HUES48 (cell line): ENCODE data around the gene RECQL5.

Experiments
- H3K27ac ChIP-seq: one replicate; pipeline ENCODE4 v1.7.0; 2013; ENCODE audit warnings: low read depth, low read length, inconsistent platforms
- H3K27me3 ChIP-seq: 2 replicates; pipeline ENCODE4 v1.6.1; 2013; ENCODE audit warnings: mild to moderate bottlenecking, low read length; ENCODE audit not compliant: control insufficient read depth, insufficient read depth
- H3K36me3 ChIP-seq: 2 replicates; pipeline ENCODE4 v1.6.1; 2013; ENCODE audit warnings: low read length; ENCODE audit not compliant: control insufficient read depth, insufficient read depth
- H3K4me1 ChIP-seq: 2 replicates; pipeline ENCODE4 v1.6.1; 2013; ENCODE audit warnings: mild to moderate bottlenecking, low read length; ENCODE audit not compliant: control insufficient read depth, insufficient read depth
- H3K4me3 ChIP-seq: 2 replicates; pipeline ENCODE4 v1.5.1; 2013; ENCODE audit warnings: mild to moderate bottlenecking, low read depth, low read length
- H3K9ac ChIP-seq: 2 replicates; pipeline ENCODE4 v1.6.1; 2013; ENCODE audit warnings: mild to moderate bottlenecking, low read depth, low read length, moderate library complexity
- H3K9me3 ChIP-seq: 2 replicates; pipeline ENCODE4 v1.6.1; 2013; ENCODE audit warnings: low read length; ENCODE audit not compliant: control insufficient read depth, insufficient read depth

Gene RECQL5

GRCh38 chr17:75667825-75668224 is 871 bp upstream of the RECQL5 start:
- H3K9ac ChIP-seq = peak overlapping the region; percentile 88
- H3K27ac ChIP-seq = peak overlapping the region; percentile 75
- no peaks in the 10 kb centered on the region for H3K27me3 ChIP-seq
- 0 out of 2 replicates have a peak, but pooled peaks cover 8% of the 10 kb centered on the region for H3K4me1 ChIP-seq
- peak overlapping the region; percentile 90 for H3K4me3 ChIP-seq
- no peaks in the 10 kb centered on the region for H3K9me3 ChIP-seq
- peaks cover 56% of the 10 kb centered on the region for H3K36me3 ChIP-seq

- Histone ChIP-seq H3K4me3 (peak overlapping the region; percentile 90), H3K9ac (peak overlapping the region; percentile 81), H3K4me1 (0 out of 2 replicates have a peak, but pooled peaks cover 8% of the 10 kb centered on the region), H3K9me3 (no peaks in the 10 kb centered on the region), H3K36me3 (peaks cover 56% of the 10 kb centered on the region), H3K27ac (no peak overlapping the region), H3K27me3 (no peaks in the 10 kb centered on the region)
Measured at GRCh38 chr17:75665981-75666380, 973 bp downstream of the RECQL5 start.

- no peak overlapping the region for H3K4me3 ChIP-seq
- H3K27ac ChIP-seq = no peak overlapping the region
- peaks cover 51% of the 10 kb centered on the region for H3K36me3 ChIP-seq
- H3K9me3 ChIP-seq = no peaks in the 10 kb centered on the region
- H3K27me3 ChIP-seq = no peaks in the 10 kb centered on the region
- 0 out of 2 replicates have a peak, but pooled peaks cover 8% of the 10 kb centered on the region for H3K4me1 ChIP-seq
- H3K9ac ChIP-seq = no peak overlapping the region
Measured at GRCh38 chr17:75664099-75664549, 2.8 kb downstream of the RECQL5 start.

DNA sequence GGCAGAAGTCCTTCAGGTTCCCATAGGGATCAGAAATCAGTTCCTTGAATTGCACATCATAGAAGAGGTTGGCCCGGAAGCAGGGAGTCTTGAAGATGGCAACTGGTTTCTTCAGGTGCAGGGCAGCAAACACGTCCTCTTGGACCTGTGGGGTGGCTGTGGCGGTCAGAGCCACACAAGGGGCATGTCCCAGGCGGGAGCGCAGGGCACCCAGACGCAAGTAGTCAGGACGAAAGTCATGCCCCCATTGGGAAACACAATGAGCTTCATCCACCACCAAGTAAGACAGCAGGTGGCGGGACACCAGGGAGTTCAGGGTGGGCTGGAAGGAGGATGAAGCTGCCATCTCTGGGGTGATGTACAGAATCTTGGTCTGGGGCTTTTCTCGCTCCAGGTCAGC is 4.4 kb downstream of the RECQL5 start:
- H3K4me1 ChIP-seq = 0 out of 2 replicates have a peak, but pooled peaks cover 3% of the 10 kb centered on the region
- H3K4me3 ChIP-seq = no peak overlapping the region
- H3K9me3 ChIP-seq = no peaks in the 10 kb centered on the region
- H3K27ac ChIP-seq = no peak overlapping the region
- no peaks in the 10 kb centered on the region for H3K27me3 ChIP-seq
- peaks cover 48% of the 10 kb centered on the region for H3K36me3 ChIP-seq
- no peak overlapping the region for H3K9ac ChIP-seq

DNA sequence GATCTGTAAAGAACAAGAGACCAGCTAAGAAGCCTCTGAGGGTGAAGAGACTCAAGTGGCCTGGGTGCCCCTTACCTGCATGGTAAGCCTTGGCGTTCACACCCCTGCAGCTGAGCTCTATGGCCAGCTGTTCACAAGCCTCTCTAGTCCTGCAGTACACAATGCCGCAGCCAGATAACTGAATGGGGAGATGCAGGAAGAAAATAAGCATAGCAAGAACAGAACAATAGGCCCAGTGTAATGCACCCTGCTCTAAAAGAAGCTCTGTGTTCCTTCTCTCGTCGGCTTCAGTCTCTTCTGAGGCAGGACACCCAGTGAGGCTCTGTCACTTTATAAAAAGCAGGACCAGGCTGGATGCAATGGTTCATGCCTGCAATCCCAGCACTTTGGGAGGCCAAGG is 5.4 kb downstream of the RECQL5 start:
- Histone ChIP-seq H3K36me3 (peaks cover 53% of the 10 kb centered on the region), H3K4me1 (0 out of 2 replicates have a peak, but pooled peaks cover 3% of the 10 kb centered on the region), H3K27ac (no peak overlapping the region), H3K27me3 (no peaks in the 10 kb centered on the region), H3K9ac (no peak overlapping the region), H3K9me3 (no peaks in the 10 kb centered on the region), H3K4me3 (no peak overlapping the region)

GRCh38 chr17:75658237-75658636 is 8.7 kb downstream of the RECQL5 start:
- H3K9ac ChIP-seq = no peak overlapping the region
- no peaks in the 10 kb centered on the region for H3K27me3 ChIP-seq
- no peaks in the 10 kb centered on the region for H3K4me1 ChIP-seq
- H3K27ac ChIP-seq = no peak overlapping the region
- no peak overlapping the region for H3K4me3 ChIP-seq
- peaks cover 55% of the 10 kb centered on the region for H3K36me3 ChIP-seq
- no peaks in the 10 kb centered on the region for H3K9me3 ChIP-seq

DNA sequence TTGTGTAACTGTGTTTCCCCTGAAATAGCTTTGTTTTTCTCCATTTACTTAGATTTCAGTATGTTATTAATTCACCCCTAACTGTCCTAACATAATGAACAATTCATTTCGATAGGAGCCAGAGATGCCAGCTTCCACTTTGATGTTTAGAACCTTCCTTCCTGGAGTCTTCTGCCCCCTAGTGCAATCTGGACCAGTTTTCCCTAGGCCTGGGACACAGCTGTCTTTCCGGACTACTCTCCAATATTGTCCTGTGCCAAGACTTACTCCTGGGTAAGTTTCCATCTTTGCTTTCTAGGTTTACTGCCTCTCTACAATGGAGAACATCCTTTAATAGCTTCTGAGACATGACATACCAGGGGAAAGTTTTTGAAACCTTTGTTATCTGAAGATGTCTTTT is 12.8 kb downstream of the RECQL5 start:
- H3K36me3 ChIP-seq = peaks cover 48% of the 10 kb centered on the region
- no peak overlapping the region for H3K27ac ChIP-seq
- H3K4me3 ChIP-seq = no peak overlapping the region
- no peaks in the 10 kb centered on the region for H3K4me1 ChIP-seq
- no peaks in the 10 kb centered on the region for H3K9me3 ChIP-seq
- no peaks in the 10 kb centered on the region for H3K27me3 ChIP-seq
- H3K9ac ChIP-seq = no peak overlapping the region

- Histone ChIP-seq H3K4me3 (no peak overlapping the region), H3K9ac (no peak overlapping the region), H3K4me1 (no peaks in the 10 kb centered on the region), H3K27ac (no peak overlapping the region), H3K36me3 (peaks cover 51% of the 10 kb centered on the region), H3K27me3 (no peaks in the 10 kb centered on the region), H3K9me3 (no peaks in the 10 kb centered on the region)
Measured at GRCh38 chr17:75652934-75653549, 13.9 kb downstream of the RECQL5 start.

DNA sequence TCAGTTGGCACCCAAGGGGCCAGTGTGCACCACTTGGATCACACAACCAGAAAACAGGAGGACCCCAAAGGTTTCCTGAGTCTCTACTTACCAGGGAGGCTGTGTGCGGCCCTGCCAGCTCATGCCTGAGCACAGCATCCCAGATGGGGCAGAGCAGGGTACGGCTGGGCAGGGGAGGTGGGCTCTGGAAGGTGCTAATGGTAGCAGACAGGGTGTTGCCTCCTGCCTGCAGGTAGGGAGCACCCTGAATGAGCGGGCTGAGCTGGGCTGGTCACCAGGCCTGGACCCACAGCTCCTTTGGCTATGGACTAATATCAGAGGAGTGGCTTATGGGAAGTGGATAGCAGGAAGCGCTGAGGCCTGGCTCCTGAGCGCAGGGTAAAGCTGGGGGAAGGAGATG is 14.6 kb downstream of the RECQL5 start:
- Histone ChIP-seq H3K36me3 (peaks cover 51% of the 10 kb centered on the region), H3K9ac (no peak overlapping the region), H3K27ac (no peak overlapping the region), H3K4me1 (no peaks in the 10 kb centered on the region), H3K4me3 (no peak overlapping the region), H3K9me3 (no peaks in the 10 kb centered on the region), H3K27me3 (no peaks in the 10 kb centered on the region)

DNA sequence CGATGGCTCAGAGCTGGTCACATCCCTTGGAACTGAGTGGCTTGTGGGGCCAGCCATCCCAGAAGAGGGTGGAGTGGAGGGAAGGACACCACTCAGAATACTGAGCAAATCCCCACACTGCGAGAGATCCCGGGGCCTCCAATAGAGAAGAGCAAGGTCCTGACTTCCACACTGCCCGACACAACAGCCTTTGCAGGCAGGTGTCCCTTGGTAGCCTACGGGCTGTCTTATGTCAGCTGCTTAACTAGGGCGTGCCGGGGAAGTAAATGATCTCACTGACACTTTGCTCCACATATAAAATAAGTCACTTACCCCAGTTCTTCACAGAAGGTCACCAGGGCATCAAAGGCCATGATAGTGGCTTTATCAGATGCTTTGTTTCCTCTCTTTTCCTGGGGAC is 16.1 kb downstream of the RECQL5 start:
- Histone ChIP-seq H3K4me1 (no peaks in the 10 kb centered on the region), H3K27ac (no peak overlapping the region), H3K36me3 (peaks cover 46% of the 10 kb centered on the region), H3K9ac (no peak overlapping the region), H3K27me3 (no peaks in the 10 kb centered on the region), H3K9me3 (no peaks in the 10 kb centered on the region), H3K4me3 (no peak overlapping the region)

DNA sequence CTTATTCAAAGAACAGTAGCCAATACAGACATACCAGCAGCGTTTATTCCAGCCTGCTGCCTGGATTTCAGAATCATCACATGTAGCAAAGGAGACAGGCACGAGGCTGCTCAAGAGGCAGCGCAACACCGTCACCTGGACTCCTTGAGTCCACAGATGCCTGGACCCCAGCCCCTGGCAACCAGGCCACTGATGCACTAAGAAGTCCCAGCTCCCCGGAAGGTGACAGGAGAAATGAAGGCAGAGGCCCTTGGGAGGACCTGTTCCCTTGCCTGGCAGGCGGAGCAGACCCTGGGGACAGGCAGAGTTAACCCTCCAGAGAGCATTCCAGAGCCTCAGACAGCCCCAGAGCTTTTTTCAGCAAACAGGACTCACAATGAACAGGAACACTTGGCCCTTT is 17.3 kb downstream of the RECQL5 start:
- Histone ChIP-seq H3K4me3 (no peak overlapping the region), H3K9ac (no peak overlapping the region), H3K4me1 (no peaks in the 10 kb centered on the region; the same call in 1 of the 2 replicates), H3K36me3 (peaks cover 44% of the 10 kb centered on the region), H3K27ac (no peak overlapping the region), H3K9me3 (no peaks in the 10 kb centered on the region), H3K27me3 (no peaks in the 10 kb centered on the region)
